ENCODE results near the gene JMJD1C.
A peak's percentile ranks its signal among the peaks of the same experiment; 100 is the strongest.
"Not testable (repeated sequence)": the region's sequence is repeated elsewhere in the genome, so short reads cannot be mapped to it uniquely, and the experiment has no call there.

Gene JMJD1C, protein sequence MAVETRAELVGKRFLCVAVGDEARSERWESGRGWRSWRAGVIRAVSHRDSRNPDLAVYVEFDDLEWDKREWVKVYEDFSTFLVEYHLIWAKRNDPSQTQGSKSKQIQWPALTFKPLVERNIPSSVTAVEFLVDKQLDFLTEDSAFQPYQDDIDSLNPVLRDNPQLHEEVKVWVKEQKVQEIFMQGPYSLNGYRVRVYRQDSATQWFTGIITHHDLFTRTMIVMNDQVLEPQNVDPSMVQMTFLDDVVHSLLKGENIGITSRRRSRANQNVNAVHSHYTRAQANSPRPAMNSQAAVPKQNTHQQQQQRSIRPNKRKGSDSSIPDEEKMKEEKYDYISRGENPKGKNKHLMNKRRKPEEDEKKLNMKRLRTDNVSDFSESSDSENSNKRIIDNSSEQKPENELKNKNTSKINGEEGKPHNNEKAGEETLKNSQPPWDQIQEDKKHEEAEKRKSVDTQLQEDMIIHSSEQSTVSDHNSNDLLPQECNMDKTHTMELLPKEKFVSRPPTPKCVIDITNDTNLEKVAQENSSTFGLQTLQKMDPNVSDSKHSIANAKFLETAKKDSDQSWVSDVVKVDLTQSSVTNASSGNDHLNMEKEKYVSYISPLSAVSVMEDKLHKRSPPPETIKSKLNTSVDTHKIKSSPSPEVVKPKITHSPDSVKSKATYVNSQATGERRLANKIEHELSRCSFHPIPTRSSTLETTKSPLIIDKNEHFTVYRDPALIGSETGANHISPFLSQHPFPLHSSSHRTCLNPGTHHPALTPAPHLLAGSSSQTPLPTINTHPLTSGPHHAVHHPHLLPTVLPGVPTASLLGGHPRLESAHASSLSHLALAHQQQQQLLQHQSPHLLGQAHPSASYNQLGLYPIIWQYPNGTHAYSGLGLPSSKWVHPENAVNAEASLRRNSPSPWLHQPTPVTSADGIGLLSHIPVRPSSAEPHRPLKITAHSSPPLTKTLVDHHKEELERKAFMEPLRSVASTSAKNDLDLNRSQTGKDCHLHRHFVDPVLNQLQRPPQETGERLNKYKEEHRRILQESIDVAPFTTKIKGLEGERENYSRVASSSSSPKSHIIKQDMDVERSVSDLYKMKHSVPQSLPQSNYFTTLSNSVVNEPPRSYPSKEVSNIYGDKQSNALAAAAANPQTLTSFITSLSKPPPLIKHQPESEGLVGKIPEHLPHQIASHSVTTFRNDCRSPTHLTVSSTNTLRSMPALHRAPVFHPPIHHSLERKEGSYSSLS (N-terminal part only)

DNA sequence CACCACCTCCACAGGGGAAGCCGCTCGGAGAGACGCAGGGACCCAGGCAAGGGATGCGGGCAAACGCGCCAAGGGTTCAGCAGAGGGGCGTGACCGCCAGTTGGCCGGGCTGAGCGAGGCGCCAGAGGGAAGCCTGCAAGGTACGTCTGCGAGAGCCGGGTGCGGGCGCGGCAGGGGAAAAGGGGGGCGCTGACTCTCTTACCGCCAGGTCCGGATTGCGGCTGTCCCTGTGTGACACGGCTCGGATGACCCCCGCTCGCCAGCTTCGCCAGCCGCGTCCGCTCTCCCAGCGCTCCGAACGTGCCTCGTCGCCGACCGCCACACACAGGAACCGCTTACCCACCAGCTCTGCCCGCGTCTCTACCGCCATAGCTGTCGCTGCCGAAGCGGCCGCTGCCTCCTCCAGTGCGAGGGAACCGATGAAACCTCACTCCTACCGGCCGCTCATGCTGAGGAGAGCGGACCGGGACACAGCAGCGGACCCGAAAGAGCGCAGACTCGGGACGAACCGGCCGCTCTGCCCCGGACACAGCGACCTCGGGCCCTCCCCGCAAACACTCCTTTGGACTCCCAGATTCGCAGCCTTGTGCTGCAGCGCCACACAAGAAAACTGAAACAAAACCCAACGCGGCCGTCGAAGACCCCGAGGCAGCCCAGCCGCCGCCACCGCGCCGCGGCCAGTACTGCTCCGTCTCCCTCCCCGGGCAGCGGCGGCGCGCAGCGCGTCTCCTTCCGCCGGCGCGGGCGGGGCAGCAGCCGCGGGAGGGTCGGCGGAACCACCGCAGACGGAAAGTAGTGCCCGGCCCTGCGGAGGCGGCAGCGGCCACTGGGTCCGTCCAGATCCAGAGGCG, at the start of gene JMJD1C:
JMJD1C (minus strand) TSS at position 685 of the 851 bp plus-strand sequence; CDS start at position 370, 315 bp downstream.
- DNase-seq, result peak; percentile 74

DNA sequence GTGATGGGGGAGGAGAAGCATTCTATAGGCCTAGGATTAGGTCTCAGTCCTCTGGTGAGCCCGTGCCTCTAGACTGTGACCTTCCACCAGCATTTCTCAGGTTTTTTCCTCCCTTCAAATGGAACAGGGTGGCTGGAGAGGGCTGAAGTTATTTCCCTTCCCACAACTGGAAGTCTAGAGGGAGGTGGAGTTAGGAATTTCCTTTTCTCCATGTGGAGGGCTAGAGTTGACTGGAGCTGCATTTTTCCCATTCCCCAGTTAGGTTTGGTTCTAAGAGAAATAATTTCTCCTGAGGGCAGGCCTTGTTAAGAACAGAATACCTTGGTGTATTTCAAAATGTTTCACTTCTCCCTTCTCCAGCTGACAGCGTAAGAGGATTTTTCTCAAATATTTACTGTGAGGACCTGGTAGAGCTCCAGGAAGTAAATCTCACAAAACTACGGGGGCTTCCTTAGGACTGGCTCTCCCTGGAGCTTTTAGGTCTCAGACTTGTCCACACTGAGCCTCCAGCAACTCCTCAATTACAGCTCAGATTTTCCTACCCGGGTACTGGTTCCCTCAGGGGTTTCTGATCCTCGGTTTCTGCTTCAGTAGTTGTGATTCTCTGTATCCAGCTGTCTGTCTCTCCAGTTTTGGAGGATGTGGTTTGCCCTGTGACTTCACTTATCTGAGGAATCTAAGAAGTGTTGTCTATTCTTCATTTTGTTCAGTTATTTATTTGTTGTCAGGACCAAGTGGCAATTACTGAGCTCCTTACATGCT, 49.4 kb upstream of the JMJD1C start:
- no peak for DNase-seq

DNA sequence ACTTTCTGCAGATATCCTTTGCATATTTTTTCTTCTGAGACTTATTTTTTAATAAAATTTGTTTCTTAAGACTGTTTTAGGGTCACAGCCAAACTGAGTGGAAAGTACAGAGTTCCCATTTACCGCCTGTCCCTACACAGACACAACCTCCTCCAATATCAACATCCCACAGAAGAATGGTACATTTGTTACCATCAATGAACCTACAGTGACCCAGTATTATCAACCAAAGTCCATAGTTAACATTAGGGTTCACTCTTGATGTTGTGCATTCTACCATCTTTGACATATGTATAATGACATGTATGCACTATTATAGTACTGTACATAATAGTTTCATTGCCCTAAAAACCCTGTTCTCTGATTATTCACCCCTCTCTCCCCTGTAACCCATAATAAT, 40.8 kb upstream of the JMJD1C start:
- no peak for DNase-seq

DNA sequence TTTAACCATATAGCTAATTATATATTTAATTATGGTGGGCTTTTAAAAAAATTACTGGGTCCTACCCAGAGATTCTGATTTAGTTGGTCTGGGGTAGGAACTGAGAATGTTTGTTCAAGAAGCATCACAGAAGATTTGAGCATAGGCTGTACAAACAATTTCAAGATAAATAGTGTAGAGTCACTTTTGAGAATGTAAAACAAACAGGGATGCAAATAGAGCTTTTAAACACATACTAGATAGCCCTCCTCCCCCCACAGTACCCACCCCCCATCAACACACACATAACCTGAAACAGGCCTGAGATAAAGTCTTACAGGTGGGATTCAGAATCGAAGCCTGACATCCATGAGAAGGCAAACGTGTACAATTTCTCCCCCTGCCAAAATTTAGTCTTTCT, 39.8 kb upstream of the JMJD1C start:
- DNase-seq, result no peak

DNA sequence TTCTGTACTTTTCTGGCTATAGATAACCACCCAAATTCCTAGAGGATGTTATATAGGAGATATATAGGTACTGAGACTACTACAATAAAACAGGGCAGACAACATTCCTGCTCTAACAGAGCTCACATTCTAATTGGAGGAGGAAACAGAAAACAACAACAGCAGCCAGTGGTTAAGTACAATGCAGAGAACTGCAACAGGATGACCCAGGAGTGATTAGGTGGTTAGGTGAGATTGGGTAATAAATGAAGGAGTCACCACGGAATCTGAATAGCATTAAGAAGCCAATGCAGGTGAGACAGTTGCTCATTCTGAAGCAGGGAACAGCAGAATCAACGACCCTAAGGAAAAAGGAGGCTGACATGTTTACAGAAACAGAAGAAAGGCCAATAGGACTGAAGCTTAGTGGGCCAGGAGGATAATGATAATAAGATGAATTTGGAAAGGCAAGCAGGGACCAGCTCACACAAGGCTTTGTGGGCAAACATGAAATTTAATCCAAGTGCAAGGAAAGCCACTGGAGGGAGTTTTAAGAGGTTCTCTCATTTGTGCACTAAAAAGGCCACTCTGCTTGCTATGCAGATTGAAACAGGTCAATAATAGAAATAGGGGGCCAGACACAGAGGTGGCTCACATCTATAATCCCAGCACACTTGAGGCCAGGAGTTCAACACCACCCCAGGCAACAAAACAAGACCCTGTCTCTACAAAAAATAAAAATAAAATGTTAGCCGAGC, 38.5 kb upstream of the JMJD1C start:
- peak; percentile 49 for DNase-seq

DNA sequence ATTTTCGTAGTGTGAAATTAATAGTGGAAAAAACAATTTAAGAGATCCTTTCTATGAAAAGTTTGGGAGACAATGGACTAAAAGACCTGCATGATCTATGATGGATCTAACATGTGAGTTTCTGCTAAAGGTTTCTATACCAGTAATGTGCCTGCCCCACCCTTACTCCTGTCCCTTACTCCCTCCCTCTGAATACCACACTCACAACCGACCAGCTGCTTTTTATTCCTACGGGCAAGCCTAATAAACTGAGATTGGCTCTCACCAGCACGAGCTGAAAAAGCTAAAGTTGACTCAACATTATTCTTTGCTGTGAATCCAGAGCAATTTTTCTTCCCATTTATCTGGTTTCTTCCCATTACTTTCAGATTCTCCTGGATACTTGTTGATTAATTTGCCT, 37.6 kb upstream of the JMJD1C start:
- DNase-seq, result no peak

DNA sequence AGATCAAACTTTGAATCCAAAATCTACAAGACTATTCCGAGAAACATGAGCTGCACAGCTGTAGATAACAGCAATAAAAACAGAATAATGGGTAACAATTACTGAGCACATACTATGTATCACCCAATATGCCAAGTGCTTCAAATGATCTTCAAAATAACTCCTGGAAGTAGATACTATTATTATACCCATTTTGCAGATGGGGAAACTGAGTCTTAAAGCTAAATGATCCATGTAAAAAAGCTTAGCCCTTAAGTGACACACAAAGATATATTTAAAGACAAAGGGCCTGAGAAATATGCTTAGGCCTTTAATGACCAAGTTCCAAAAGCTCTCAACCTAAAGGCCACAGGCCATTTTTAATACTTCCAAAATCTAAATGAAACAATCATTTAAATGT, 37.1 kb upstream of the JMJD1C start:
- DNase-seq, result no peak

DNA sequence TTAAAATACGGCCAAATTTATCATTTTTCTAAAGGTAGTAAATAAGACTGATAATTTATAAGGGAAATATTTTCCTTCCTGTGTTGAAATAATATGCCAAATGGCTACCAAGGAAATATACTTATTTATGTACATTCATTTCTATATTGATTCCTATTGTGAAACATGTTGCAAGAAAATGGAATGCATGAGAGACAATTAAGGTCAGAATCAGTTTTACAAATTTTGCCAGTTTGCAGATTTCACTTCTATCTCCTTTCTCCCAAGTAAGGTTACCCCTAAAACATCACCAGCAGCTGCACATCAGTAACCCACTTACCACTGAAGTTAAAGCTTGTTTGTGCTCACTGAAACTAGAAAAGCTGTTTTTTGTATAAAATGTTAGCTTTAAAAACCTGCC, 36.2 kb upstream of the JMJD1C start:
- DNase-seq, result no peak

DNA sequence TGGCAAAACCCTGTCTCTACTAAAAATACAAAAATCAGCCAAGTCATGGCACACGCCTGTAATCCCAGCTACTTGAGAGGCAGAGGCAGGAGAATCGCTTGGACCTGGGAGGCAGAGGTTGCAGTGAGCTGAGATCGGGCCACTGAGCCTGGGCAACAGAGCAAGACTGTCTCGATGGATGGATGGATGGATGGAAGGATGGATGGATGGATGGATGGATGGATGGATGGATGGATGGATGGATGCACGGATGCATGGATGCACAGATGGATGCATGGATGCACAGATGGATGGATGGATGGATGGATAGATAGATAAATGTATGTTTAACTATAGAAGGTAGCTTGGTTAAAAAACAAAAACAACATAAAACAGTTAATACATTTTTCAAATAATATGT, 34.8 kb upstream of the JMJD1C start:
- DNase-seq, result not testable (repeated sequence)

DNA sequence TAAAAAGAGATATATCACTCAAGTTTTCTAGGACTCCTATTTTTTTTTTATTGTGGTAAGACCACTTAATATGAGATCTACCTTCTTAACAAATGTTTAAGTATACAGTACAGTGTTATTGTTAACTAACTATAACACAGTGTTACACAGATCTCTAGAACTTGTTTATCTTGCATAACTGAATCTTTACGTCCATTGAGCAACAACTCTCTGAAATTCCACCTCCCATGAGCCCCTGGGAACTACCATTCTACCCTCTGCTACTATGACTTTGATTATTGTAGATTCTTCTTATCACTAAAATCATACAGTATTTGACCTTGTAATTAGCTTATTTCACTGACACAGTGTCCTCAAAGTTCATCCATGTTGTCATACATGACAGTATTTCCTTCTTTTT, 32.9 kb upstream of the JMJD1C start:
- DNase-seq, result no peak

DNA sequence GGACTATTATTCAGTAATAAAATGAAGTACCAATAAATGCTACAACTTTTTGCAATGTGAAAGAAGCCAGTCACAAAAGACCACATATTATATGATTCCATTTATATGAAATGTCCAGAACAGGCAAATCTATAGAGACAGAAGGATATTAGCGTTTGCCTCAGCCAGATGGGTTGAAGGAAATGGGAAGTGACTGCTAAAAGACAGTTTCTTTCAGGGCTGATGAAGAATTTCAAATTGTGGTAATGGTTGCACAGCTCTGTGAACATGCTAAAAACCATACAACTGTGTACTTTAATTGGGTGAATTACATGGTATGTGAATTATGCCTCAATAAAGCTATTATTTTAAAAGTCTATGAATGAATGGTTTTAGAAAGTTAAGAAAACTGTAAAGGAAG, 31.5 kb upstream of the JMJD1C start:
- no peak for DNase-seq

DNA sequence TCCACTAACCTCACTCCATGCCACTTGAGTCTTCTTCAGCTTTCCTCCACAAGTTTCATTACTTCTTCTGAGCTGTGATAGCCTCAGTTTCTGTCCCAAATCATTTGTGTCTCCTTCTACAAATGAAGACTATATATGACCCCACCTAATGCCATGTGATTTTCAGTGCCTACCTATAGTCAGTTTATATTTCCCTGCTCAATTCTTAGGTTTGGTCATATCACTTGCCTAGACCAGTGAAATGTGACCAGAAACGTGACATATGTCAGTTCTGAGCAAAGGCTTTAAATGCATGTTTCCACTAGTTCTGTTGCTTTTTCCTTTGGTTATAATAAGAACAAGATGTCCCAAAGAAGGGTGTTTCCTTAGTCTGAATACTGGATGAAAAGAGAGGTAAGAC, 30.8 kb upstream of the JMJD1C start:
- DNase-seq, result no peak

DNA sequence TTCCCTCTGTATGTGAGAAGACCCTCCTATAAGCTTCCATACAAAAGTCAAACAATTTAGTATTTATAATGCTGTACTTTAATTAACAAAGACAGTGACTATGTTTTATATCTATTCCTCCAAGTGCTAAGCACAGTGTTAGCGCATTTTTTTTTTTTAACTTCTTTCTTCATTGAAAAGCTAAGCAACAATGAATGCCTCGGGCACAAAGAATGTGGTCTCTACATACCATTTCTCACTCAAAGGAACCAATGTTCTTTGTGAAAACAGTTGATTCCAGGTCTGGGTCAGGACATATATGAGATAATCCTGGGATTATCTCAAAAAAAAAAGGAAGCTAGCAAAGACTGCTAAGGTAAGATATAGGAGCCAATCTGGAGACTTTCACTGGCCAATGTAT, 29.2 kb upstream of the JMJD1C start:
- no peak for DNase-seq

DNA sequence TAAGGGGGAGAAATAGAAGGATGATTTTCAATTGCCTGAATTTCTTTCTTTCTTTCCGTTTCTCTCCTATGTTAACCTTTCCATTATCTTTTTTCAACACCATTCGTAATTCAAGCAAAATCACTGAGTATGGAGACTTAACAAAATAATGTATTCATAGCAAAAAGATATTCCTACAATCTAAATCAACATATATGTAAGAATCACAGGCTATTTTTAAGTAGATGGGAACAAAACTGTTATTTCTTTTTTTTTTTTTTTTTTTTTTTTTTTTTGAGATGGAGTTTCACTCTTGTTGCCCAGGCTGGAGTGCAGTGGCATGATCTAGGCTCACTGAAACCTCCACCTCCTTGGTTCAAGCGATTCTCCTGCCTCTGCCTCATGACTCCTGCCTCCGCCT, 27.2 kb upstream of the JMJD1C start:
- no peak for DNase-seq

DNA sequence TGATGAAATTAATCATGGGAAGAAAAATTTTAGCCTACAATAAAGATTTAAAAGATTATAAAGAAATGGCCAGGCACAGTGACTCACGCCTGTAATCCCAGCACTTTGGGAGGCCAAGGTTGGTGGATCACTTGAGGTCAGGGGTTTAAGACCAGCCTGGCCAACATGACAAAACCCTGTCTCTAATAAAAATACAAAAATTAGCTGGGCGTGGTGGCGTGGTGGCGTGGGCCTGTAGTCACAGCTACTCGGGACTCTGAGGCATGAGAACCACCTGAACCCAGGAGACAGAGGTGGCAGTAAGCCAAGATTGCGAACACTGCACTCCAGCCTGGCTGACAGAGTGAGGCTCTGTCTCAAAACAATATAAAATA, 26.5 kb upstream of the JMJD1C start:
- not testable (repeated sequence) for DNase-seq

DNA sequence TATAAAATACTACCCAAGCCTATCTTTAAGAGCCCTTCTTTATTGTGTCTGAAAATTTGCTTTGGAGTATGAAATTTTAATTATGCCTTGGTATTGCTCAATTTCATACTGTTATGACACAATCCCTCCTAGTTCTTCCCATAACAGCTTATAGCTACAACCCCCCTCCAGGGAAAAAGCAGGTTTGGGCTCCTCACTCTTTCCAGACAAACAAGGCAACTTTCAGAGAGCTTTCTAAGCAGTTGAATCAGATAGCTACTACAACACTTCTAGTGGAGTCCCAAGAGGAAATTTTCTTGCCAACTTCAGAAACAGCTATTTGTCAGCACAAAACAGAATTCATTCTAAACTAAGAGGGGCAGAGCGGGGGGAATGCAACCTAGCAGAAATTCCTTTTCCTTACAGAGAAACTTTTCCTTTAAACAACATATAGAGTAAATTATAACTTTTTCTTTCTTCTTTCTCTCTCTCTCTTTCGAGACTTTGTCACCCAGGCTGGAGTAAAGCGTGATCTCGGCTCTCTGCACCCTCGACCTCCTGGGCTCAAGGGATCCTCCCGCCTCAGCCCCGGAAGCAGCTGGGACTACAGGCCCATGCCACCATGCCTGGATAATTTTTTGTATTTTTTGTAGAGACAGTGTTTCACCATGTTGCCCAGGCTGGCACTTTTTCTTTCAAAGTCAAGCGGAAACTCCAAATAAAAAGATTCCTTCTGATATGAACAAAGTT, 26.0 kb upstream of the JMJD1C start:
- no peak for DNase-seq

DNA sequence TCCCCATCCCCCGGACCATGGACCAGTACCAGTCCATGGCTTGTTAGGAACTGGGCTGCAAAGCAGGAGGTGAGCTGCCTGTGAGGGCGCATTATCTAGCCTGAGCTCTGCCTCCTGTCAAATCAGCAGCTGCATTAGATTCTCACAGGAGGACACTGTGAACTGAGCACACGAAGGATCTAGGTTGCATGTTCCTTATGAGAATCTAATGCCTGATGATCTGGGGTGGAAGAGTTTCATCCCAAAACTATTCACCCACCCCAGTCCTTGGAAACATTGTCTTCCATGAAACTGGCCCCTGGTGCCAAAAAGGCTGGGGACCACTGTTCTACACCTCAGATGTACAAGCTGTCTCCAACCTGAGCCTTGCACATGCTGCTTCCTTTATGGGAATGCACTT, 24.1 kb upstream of the JMJD1C start:
- no peak for DNase-seq

DNA sequence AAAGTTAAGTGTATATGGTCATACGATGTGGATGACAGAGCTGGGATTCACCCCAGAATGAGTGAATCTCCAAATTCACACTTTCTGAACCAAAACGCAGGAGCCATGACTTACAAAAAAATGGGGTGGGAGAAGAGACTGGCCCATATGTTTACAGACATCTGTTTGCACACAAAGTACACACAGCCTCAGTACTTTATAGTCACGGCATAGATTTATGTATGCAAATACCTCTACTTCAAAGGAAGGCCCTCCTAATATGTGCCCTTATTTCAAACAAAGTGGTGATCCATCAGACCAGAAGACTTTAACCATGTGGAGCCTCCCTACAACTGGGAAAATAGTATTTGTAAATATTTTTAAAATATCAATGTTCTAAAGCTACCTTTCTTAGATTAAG, 22.2 kb upstream of the JMJD1C start:
- DNase-seq, result no peak

DNA sequence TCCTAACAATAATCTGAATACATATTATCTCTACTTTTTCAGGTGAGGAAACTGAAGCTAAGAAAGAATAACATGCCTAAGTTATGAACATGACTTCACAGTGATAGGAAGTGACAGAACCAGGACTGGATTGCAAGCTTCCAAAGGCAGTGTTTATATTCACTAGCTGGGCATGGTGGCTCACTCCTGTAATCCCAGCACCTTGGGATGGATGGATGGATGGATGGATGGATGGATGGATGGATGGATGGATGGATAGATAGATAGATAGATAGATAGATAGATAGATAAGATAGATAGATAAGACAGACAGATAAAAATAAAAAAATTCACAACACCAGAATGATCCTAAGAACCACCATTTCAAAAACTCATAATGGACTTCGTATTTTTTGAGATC, 18.2 kb upstream of the JMJD1C start:
- DNase-seq, result no peak

DNA sequence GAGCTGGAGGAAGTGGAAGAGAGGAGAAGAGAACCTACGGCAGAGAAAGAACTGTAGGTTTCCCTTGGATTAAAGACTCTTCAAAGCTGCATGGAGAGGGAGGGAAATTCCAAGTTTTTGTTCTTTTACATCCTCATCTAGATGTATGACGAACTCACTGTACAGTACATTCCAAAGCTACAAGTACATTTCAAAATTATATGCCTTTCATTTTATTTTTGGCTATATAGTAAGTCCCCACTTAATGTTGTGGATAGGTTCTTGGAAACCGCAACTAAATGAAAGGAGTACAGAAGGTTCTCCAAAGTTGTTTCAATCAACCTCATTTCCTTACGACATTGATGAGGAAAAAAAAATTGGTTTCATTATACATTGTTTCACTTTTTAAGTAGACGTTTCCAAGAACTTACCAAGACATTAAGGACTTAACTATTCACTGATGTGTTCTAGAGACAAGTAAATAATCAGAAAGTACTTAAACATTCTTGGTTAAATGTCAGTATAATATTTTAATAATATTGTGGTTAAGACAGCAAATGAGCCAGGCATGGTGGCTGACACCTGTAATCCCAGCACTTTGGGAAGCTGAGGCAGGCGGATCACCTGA, 16.1 kb upstream of the JMJD1C start:
- DNase-seq, result no peak

Data from NCI-H82 (cell line).